ENCODE data around the gene PPP4R2. TPM values are rescaled to one million over a fixed set of nuclear protein-coding genes. Genes with fewer than 3 reads are reported as not detected.
A peak's percentile ranks its signal among the peaks of the same experiment; 100 is the strongest.

PPP4R2 gene
- total and polyA plus RNA-seq, 12 donors: 9.8 to 75.4 (median 47.9) TPM

- no peak for ATAC-seq
- intact Hi-C loops (cut with DNase I): no loop called here
Measured at GRCh38 chr3:72974956-72975355, 21.7 kb upstream of the PPP4R2 start.

GRCh38 chr3:72976281-72976741, 20.3 kb upstream of the PPP4R2 start:
- no peaks in the 10 kb centered on the region for H3K9me3 ChIP-seq
- H3K27me3 ChIP-seq: no peaks in the 10 kb centered on the region
- peaks cover 0 to 23% (median 4%) of the 10 kb centered on the region in 9 donors for H3K4me1 ChIP-seq
- ATAC-seq (no peak), DNase-seq (no peak)
- TF ChIP-seq CTCF (IDR thresholded peaks at IDR 0.05): no peak
- peak overlapping the region in 1 of 10 donors; percentile 28 for H3K27ac ChIP-seq
- intact Hi-C loops (cut with DNase I): no loop called here
- WGBS, 2 donors: 67 to 70% methylated on average over 1 of the region's 1 CpG
- H3K36me3 ChIP-seq: no peaks in the 10 kb centered on the region
- no peak overlapping the region for H3K4me3 ChIP-seq

More at GRCh38 chr3:72974956-72975355, 21.7 kb upstream of the PPP4R2 start:
- Histone ChIP-seq H3K4me1 (peaks cover 0 to 23% (median 4%) of the 10 kb centered on the region in 9 donors), H3K36me3 (no peaks in the 10 kb centered on the region), H3K27ac (no peak overlapping the region), H3K27me3 (no peaks in the 10 kb centered on the region), H3K9me3 (no peaks in the 10 kb centered on the region), H3K4me3 (no peak overlapping the region)
- DNase-seq: no peak
- 91 to 93% methylated on average over 4 of the region's 4 CpGs for WGBS, 2 donors
- TF ChIP-seq CTCF (IDR thresholded peaks at IDR 0.05): no peak

- Histone ChIP-seq H3K4me1 (peaks cover 0 to 23% (median 4%) of the 10 kb centered on the region in 9 donors), H3K27ac (peak overlapping the region in 1 of 10 donors; percentile 32), H3K27me3 (no peaks in the 10 kb centered on the region), H3K9me3 (no peaks in the 10 kb centered on the region), H3K36me3 (no peaks in the 10 kb centered on the region), H3K4me3 (no peak overlapping the region)
- no peak for TF ChIP-seq CTCF (IDR thresholded peaks at IDR 0.05)
- intact Hi-C loops (cut with DNase I): no loop called here
- ATAC-seq (no peak), DNase-seq (no peak)
- 77 to 81% methylated on average over 5 of the region's 5 CpGs for WGBS, 2 donors
Measured at GRCh38 chr3:72977060-72977808, 19.4 kb upstream of the PPP4R2 start.

GRCh38 chr3:72982609-72983366, 13.8 kb upstream of the PPP4R2 start:
- H3K4me1 ChIP-seq: no peaks in the 10 kb centered on the region
- no peak overlapping the region for H3K27ac ChIP-seq
- no peaks in the 10 kb centered on the region for H3K27me3 ChIP-seq
- no peak for DNase-seq
- WGBS, 2 donors: 78 to 82% methylated on average over 3 of the region's 3 CpGs
- H3K9me3 ChIP-seq: peaks cover 0 to 17% (median 4%) of the 10 kb centered on the region in 11 donors
- H3K4me3 ChIP-seq: no peak overlapping the region
- ATAC-seq: no peak
- intact Hi-C loops (cut with DNase I): no loop called here
- H3K36me3 ChIP-seq: no peaks in the 10 kb centered on the region
- TF ChIP-seq CTCF (IDR thresholded peaks at IDR 0.05): no peak
